ENCODE measurements around the gene PRM3.
"Not testable (repeated sequence)": the region's sequence is repeated elsewhere in the genome, so short reads cannot be mapped to it uniquely, and the experiment has no call there.

PRM3 gene

DNA sequence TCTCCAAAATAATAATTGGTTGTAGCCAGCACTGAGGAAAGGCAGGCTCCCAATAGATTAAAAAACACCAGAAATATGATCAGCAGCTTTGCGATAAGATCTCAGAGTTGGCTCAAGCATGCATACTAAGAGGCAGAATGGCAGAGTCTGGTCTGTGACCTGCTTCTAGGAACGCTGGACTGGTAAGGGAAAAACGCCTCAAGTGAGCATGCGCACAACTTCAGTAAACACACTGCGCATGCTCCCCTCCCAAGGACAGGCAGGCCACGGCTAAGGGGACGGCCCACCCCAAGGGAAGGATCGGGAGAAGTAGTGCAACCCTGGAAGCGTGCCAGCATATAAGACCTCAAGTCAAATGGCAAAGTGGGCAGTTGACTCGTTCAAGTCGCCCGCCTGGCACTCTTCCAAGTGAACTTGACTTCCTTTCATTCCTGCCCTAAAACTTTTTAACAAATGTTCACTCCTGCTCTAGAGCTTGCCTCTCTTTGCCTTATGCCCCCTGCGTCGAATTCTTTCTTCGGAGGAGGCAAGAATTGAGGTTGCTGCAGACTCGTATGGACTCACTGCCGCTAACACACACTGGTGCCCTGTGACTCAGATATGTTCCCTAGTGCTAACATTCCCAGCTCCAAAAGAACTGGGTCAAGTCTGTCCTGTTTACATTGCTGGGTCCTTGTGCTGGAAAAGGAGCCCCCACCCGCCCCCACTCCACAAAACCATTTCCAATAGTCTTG is 30.1 kb upstream of the PRM3 start:
- DNase-seq (ENCODE audit: low read depth in 2 of 2): no peak

GRCh38 chr16:11302977-11303376 is 29.5 kb upstream of the PRM3 start:
- no peak for DNase-seq (ENCODE audit: low read depth in 2 of 2)

GRCh38 chr16:11301645-11302501 is 28.4 kb upstream of the PRM3 start:
- DNase-seq (ENCODE audit: low read depth in 2 of 2): no peak

DNA sequence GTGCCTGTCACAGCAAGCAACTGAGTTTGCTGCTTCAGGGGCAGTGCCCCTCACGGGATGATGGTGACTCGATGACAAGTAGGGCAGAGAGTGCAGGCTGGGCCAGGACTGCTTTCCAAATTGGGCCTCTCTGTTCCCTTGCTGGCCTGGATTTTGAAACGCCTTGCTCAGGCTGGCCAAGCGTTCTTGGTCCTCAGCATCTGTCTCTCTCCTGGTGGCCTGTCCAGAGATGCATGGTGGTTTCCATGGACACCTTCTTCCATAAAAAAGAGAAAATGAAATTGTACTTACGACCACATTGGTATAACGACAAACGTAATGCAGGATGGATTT is 27.1 kb upstream of the PRM3 start:
- DNase-seq (ENCODE audit: low read depth in 2 of 2): no peak

DNA sequence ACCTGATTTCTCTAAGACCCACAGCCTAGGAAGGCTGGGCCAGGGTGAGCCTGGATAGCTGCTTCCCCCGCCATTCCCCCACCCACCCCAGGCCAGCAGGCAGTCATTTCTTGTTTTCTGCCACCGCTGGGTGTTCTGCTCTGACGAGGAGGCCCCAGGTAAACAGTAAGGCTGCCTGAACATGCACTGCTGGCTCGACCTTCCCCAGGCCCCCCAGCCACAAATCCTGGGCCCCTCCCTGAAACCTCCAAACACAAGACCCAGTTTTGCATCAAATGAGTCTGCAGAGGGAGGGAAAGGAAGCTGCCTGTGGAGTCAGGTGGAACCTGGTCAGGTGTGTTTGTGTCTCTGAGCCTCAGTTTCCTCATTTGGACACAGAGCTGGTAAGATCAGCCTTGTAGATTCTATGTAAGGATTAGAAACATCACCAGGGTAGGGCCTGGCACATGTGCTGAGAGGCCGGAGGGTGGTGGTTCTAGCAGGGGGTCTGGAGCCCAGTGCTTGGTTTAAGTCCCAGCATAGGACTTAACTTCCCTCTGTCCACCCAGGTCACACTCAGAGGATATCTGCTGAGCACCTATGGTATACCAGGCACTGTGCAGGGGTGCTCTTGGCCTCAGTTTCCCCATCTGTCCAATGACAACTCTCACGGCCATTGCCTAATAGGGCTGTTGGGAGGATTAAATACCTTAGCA is 26.6 kb upstream of the PRM3 start:
- DNase-seq (ENCODE audit: low read depth in 2 of 2): no peak

- DNase-seq (ENCODE audit: low read depth in 2 of 2): not testable (repeated sequence)
Measured at GRCh38 chr16:11298950-11299547, 25.6 kb upstream of the PRM3 start.

- no peak for DNase-seq (ENCODE audit: low read depth in 2 of 2)
Measured at GRCh38 chr16:11298143-11298900, 24.9 kb upstream of the PRM3 start.

GRCh38 chr16:11297492-11298142 is 24.2 kb upstream of the PRM3 start:
- DNase-seq (ENCODE audit: low read depth in 2 of 2): peak; percentile 62 to 63

GRCh38 chr16:11296706-11297491 is 23.5 kb upstream of the PRM3 start:
- no peak for DNase-seq (ENCODE audit: low read depth in 2 of 2)

DNA sequence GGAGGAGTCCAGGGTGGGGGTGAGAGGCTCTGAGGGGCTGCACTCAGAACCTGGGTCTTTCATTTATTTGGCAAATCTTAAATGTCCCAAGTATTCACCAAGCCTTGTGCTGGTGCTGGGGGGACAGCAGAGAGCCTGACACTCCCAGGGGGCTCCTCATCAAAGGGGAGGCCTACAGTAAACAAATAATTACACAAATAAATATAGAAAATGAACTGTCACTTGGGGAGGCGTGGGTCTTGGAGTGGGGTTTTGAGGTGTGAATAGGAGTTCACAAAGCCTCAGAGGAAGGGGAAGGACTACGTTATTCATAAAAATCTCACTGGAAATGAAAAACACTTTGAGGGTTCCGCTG is 22.9 kb upstream of the PRM3 start:
- no peak for DNase-seq (ENCODE audit: low read depth in 2 of 2)

DNA sequence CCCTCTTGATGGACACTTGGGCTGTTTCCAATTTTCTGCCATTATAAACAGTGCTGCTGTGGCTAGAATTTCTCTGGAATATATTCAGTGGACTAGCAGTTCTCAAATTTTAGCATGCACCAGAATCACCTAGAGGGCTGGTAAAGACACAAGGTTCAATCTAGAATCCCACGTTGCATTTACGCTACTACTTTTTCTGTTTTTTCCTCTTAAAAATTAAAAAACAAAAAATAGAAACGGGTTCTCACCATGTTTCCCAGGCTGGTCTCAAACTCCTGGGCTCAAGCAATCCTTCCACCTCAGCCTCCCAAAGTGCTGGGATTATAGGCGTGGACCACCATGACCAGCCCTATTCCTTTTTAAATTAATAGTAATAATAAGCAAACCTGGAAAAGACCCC is 22.2 kb upstream of the PRM3 start:
- DNase-seq (ENCODE audit: low read depth in 2 of 2): no peak

DNA sequence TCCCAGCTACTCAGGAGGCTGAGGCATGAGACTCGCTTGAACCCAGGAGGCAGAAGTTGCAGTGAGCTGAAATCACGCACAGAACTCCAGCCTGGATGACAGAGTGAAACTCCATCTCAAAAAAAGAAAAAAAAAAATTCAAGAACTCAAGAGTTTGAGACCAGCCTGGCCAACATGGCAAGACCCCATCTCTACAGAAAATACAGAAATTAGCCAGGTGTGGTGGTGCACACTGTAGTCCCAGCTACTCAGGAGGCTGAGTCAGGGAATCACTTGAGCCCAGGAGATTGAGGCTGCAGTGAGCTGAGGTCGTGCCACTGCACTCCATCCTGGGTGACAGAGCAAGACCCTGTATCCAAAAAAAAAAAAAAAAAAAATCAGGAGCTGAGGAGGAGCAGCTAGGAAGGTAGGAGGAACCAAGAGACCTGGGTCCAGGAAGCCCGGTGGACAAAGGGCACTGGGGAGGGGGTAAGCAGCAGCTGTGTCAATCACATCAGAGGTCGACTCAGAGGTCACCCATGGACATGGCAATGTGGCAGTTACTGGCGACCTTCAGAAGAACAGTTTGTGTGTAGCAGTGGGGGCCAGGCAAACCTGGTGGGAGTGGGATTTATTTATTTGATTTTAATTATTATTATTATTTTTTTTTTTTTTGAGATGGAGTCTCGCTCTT is 18.8 kb upstream of the PRM3 start:
- DNase-seq (ENCODE audit: low read depth in 2 of 2): no peak

GRCh38 chr16:11291091-11291703 is 17.8 kb upstream of the PRM3 start:
- no peak for DNase-seq (ENCODE audit: low read depth in 2 of 2)

GRCh38 chr16:11290102-11290893 is 16.9 kb upstream of the PRM3 start:
- DNase-seq (ENCODE audit: low read depth in 2 of 2): no peak

DNA sequence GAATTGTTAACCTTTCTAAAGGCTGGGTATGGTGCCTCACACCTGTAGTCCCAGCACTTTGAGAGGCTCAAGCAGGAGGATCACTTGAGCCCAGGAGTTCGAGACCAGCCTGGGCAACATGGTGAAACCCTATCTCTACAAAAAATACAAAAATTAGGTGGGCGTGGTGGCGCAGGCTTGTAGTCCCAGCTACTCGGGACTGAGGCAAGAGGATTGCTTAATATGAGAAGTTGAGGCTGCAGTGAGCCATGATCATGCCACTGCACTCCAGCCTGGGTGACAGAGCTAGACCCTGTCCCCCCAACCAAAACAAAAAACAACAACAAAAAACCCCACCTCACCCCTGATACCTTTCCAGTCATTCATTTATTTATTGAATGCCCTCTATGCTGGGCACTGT is 16.3 kb upstream of the PRM3 start:
- not testable (repeated sequence) for DNase-seq (ENCODE audit: low read depth in 2 of 2)

DNA sequence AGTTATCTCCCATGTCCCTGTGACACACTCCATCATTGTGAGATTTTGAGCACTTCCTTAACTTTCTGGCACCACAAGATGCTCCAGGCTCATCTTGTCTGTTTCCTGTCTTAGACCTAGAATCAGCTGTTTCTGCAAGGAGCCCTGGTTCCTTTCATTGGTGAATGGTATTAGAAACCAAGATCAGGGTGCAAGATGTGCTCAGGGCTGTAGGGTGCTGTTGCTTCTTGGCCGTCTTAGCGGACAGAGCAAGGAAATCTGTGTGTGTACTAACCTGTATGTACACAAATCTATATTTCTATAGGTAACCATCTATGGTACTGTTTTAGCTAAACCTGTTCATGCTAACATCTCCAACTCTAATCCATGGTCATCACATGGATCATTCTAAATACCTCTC is 15.8 kb upstream of the PRM3 start:
- DNase-seq (ENCODE audit: low read depth in 2 of 2): no peak

DNA sequence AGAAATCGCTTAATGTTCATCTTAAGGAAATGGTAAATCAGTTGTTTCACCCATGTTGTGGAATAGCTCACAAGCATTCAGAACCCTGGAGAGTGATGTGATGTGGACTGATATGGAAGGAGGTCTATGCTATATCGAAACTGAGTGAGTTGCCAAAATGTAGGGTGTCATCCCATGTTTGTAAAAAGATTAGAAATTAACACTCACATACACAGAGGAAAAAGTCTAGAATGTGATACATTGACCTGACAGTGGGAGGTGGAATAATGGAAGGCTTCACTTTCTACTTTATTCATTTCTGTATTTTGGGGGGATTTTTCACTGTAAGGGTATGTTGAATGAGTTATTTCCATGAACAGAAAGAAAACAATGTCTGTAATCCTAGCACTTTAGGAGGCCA is 12.4 kb upstream of the PRM3 start:
- no peak for DNase-seq (ENCODE audit: low read depth in 2 of 2)

GRCh38 chr16:11283820-11284248 is 10.4 kb upstream of the PRM3 start:
- no peak for DNase-seq (ENCODE audit: low read depth in 2 of 2)

All from stimulated activated CD8-positive, alpha-beta memory T cell treated with anti-CD3 and anti-CD28 coated beads, Interleukin-15, amount 100 ng/mL, for 48 hours (primary cell).